ENCODE measurements around the gene LENEP.

DNA sequence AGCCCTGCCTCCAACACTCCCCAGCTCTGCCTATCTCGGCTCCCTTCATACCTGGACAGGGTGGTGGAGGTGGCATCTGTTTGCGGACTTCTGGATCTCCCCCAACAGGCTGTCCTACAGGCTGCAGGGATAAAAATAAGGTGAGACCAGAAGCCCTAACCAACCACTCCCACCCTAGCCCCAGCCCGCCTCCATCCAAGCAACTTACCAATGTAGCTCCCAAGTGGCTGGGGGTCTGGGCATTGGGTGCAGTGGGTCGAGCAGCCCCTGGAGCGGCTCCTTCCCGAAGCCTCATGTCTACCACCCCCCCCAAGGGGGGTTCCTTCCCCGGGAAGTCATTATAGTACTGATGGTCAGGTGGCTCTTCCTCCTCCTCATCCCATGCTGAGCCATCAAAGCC, 27.3 kb upstream of the LENEP start:
- no peak for TF ChIP-seq CTCF (IDR thresholded peaks at IDR 0.05; ENCODE audit: borderline replicate concordance, extremely low read depth, low read length, poor library complexity, severe bottlenecking)
- no peak for TF ChIP-seq EZH2 (IDR thresholded peaks at IDR 0.05; ENCODE audit: borderline replicate concordance, low read depth, low read length, severe bottlenecking)

All from DND-41 (cell line).